ENCODE data around the gene EPS15. TPM values are rescaled to one million over a fixed set of nuclear protein-coding genes. Genes with fewer than 3 reads are reported as not detected.

The EPS15 gene
- total and polyA plus RNA-seq, 9 donors, result 20.9 to 84.0 (median 68.4) TPM

GRCh38 chr1:51344276-51344601, 174.8 kb downstream of the EPS15 start:
- WGBS, 3 donors, result 62 to 78% (median 65%) methylated on average over 5 to 7 of the region's 7 CpGs
- TF ChIP-seq POLR2A (IDR thresholded peaks at IDR 0.05), result no peak
- TF ChIP-seq EP300 (IDR thresholded peaks at IDR 0.05), result no peak
- no peak for TF ChIP-seq CTCF (IDR thresholded peaks at IDR 0.05)
- peaks cover 5% of the 10 kb centered on the region for H3K4me1 ChIP-seq (ENCODE audit: insufficient read depth)
- intact Hi-C loops (cut with DNase I), result no loop called here
- no peak overlapping the region for H3K27ac ChIP-seq
- no peak for DNase-seq
- no peaks in the 10 kb centered on the region for H3K27me3 ChIP-seq
- no peaks in the 10 kb centered on the region for H3K9me3 ChIP-seq
- H3K36me3 ChIP-seq, result no peaks in the 10 kb centered on the region
- H3K4me3 ChIP-seq, result no peak overlapping the region

- H3K27me3 ChIP-seq, result no peaks in the 10 kb centered on the region
- H3K36me3 ChIP-seq, result no peaks in the 10 kb centered on the region
- TF ChIP-seq POLR2A (IDR thresholded peaks at IDR 0.05), result no peak
- no peak for TF ChIP-seq CTCF (IDR thresholded peaks at IDR 0.05)
- TF ChIP-seq EP300 (IDR thresholded peaks at IDR 0.05), result no peak
- intact Hi-C loops (cut with DNase I), result no loop called here
- DNase-seq, result no peak
- WGBS, 3 donors, result 88 to 97% (median 94%) methylated on average over 3 of the region's 3 CpGs
- H3K4me3 ChIP-seq, result no peak overlapping the region
- no peak overlapping the region for H3K27ac ChIP-seq
- H3K4me1 ChIP-seq (ENCODE audit: insufficient read depth), result peaks cover 5% of the 10 kb centered on the region
- no peaks in the 10 kb centered on the region for H3K9me3 ChIP-seq
Observed at GRCh38 chr1:51343624-51344023, 175.4 kb downstream of the EPS15 start.

- DNase-seq, result no peak
- Histone ChIP-seq H3K27ac (no peak overlapping the region), H3K9me3 (no peaks in the 10 kb centered on the region), H3K36me3 (no peaks in the 10 kb centered on the region), H3K4me3 (no peak overlapping the region), H3K4me1 (ENCODE audit: insufficient read depth) (peaks cover 5% of the 10 kb centered on the region), H3K27me3 (no peaks in the 10 kb centered on the region)
- WGBS, 3 donors, result 91 to 95% (median 92%) methylated on average over 9 of the region's 9 CpGs
- intact Hi-C loops (cut with DNase I), result no loop called here
- no peak for TF ChIP-seq CTCF (IDR thresholded peaks at IDR 0.05)
- TF ChIP-seq EP300 (IDR thresholded peaks at IDR 0.05), result no peak
- no peak for TF ChIP-seq POLR2A (IDR thresholded peaks at IDR 0.05)
Observed at GRCh38 chr1:51342591-51343206, 176.4 kb downstream of the EPS15 start.

- no peaks in the 10 kb centered on the region for H3K27me3 ChIP-seq
- WGBS, 3 donors, result 91 to 98% (median 95%) methylated on average over 4 of the region's 4 CpGs
- H3K4me3 ChIP-seq, result no peak overlapping the region
- H3K36me3 ChIP-seq, result no peaks in the 10 kb centered on the region
- TF ChIP-seq POLR2A (IDR thresholded peaks at IDR 0.05) (no peak), EP300 (IDR thresholded peaks at IDR 0.05) (no peak), CTCF (IDR thresholded peaks at IDR 0.05) (no peak)
- no peaks in the 10 kb centered on the region for H3K9me3 ChIP-seq
- H3K27ac ChIP-seq, result no peak overlapping the region
- no peak for DNase-seq
- intact Hi-C loops (cut with DNase I), result no loop called here
- H3K4me1 ChIP-seq (ENCODE audit: insufficient read depth), result peaks cover 5% of the 10 kb centered on the region
Observed at GRCh38 chr1:51341876-51342496, 177.1 kb downstream of the EPS15 start.

Measured in ovary (tissue), 9 donors.